HepG2 (cell line): Measurements from ENCODE around the gene SNX15.

Experiments
- ATF4 ChIP-seq, 2 experiments: fragments of 450-650 bp in 1 of 2; sonication (generic) in 1 of 2; formaldehyde crosslinking; IDR thresholded peaks; 2 replicates each; pipeline versions ENCODE4 v1.5.0 to v1.8.0; 2020 to 2022; ENCODE audit warnings: mild to moderate bottlenecking in 1 of 2, missing genetic modification reagents in 1 of 2
- CTCF ChIP-seq: sonication (generic); formaldehyde crosslinking; IDR thresholded peaks from 2 replicates; pipeline ENCODE4 v1.5.0; 2020; ENCODE audit warnings: mild to moderate bottlenecking, missing genetic modification reagents, moderate library complexity
- KAT7 ChIP-seq: IDR thresholded peaks from 2 replicates; pipeline ENCODE4 v1.6.1; 2018; ENCODE audit warnings: borderline replicate concordance, missing compliant biosample characterization
- SIN3A ChIP-seq: IDR thresholded peaks from 2 replicates; pipeline ENCODE4 v1.6.1; 2011; ENCODE audit warnings: low read depth, mild to moderate bottlenecking, control low read depth, low read length, borderline replicate concordance
- SP2 ChIP-seq: sonication (generic); formaldehyde crosslinking; IDR thresholded peaks from 2 replicates; pipeline ENCODE4 v1.5.1; 2020; ENCODE audit warnings: mild to moderate bottlenecking, missing genetic modification reagents
- STAT6 ChIP-seq: sonication (generic); formaldehyde crosslinking; IDR thresholded peaks from 2 replicates; pipeline ENCODE4 v1.4.0; 2020; ENCODE audit warnings: missing genetic modification reagents, mild to moderate bottlenecking, borderline replicate concordance
- ZBTB33 ChIP-seq: sonication (generic); formaldehyde crosslinking; IDR thresholded peaks from 2 replicates; pipeline ENCODE4 v1.4.0; 2020; ENCODE audit warnings: missing genetic modification reagents
- ZFP36 ChIP-seq: fragments of 150-350 bp; IDR thresholded peaks from 2 replicates; pipeline ENCODE4 v1.6.1; 2018; ENCODE audit warnings: borderline replicate concordance, low read length, low read depth; ENCODE audit not compliant: partially characterized antibody
- ZNF138 ChIP-seq: sonication (generic); formaldehyde crosslinking; IDR thresholded peaks from 2 replicates; pipeline ENCODE4 v1.5.0; 2020; ENCODE audit warnings: mild to moderate bottlenecking, low read depth, missing genetic modification reagents

- TF ChIP-seq KAT7 (CRISPR knock-in tag): no peak
- TF ChIP-seq CTCF: no peak
- TF ChIP-seq ZNF138 (CRISPR knock-in tag): no peak
- no peak for TF ChIP-seq ZBTB33
- no peak for TF ChIP-seq SP2 (CRISPR knock-in tag)
- TF ChIP-seq ZFP36: no peak
- TF ChIP-seq STAT6 (CRISPR knock-in tag): no peak
- no peak for TF ChIP-seq SIN3A
- TF ChIP-seq ATF4 (CRISPR knock-in tag; IDR thresholded peaks at IDR 0.05): no peak
Observed at GRCh38 chr11:65067446-65067845, 40.2 kb downstream of the SNX15 start.
